Measurements from ENCODE around the gene USP35.
"Not testable (repeated sequence)": the region's sequence is repeated elsewhere in the genome, so short reads cannot be mapped to it uniquely, and the experiment has no call there.

USP35 gene

GRCh38 chr11:78170874-78171549 is 17.7 kb upstream of the USP35 start:
- DNase-seq (ENCODE audit: low spot score): no peak

GRCh38 chr11:78171951-78172350 is 16.8 kb upstream of the USP35 start:
- no peak for DNase-seq (ENCODE audit: low spot score)

GRCh38 chr11:78175862-78176261 is 12.9 kb upstream of the USP35 start:
- DNase-seq (ENCODE audit: low spot score): not testable (repeated sequence)

GRCh38 chr11:78176605-78177141 is 12.0 kb upstream of the USP35 start:
- DNase-seq (ENCODE audit: low spot score): no peak

- DNase-seq (ENCODE audit: low spot score): no peak
Measured at GRCh38 chr11:78177216-78177615, 11.5 kb upstream of the USP35 start.

GRCh38 chr11:78179459-78180071 is 9.2 kb upstream of the USP35 start:
- no peak for DNase-seq (ENCODE audit: low spot score)

GRCh38 chr11:78180751-78181150 is 8.0 kb upstream of the USP35 start:
- no peak for DNase-seq (ENCODE audit: low spot score)

- DNase-seq (ENCODE audit: low spot score): no peak
Measured at GRCh38 chr11:78181185-78181584, 7.5 kb upstream of the USP35 start.

GRCh38 chr11:78187366-78188285 is 1.1 kb upstream of the USP35 start:
- DNase-seq (ENCODE audit: low spot score): peak; percentile 59

GRCh38 chr11:78189174-78189724 is 530 bp downstream of the USP35 start:
- DNase-seq (ENCODE audit: low spot score): no peak

- no peak for DNase-seq (ENCODE audit: low spot score)
Measured at GRCh38 chr11:78189851-78190250, 1.1 kb downstream of the USP35 start.

- DNase-seq (ENCODE audit: low spot score): no peak
Measured at GRCh38 chr11:78190374-78190773, 1.7 kb downstream of the USP35 start.

GRCh38 chr11:78190871-78191538 is 2.3 kb downstream of the USP35 start:
- DNase-seq (ENCODE audit: low spot score): no peak

GRCh38 chr11:78192223-78192719 is 3.6 kb downstream of the USP35 start:
- no peak for DNase-seq (ENCODE audit: low spot score)

GRCh38 chr11:78192911-78193351 is 4.2 kb downstream of the USP35 start:
- DNase-seq (ENCODE audit: low spot score): no peak

- DNase-seq (ENCODE audit: low spot score): no peak
Measured at GRCh38 chr11:78193806-78194205, 5.1 kb downstream of the USP35 start.

GRCh38 chr11:78194490-78194889 is 5.8 kb downstream of the USP35 start:
- no peak for DNase-seq (ENCODE audit: low spot score)

- no peak for DNase-seq (ENCODE audit: low spot score)
Measured at GRCh38 chr11:78195917-78196560, 7.3 kb downstream of the USP35 start.

- DNase-seq (ENCODE audit: low spot score): no peak
Measured at GRCh38 chr11:78196661-78197091, 8.0 kb downstream of the USP35 start.

GRCh38 chr11:78197816-78198215 is 9.1 kb downstream of the USP35 start:
- DNase-seq (ENCODE audit: low spot score): no peak

All from AG20443 (cell line).